Ishikawa (cell line): ENCODE measurements around the gene TENT5A.

Experiments
- CREB1 ChIP-seq: IDR thresholded peaks from 2 replicates; pipeline ENCODE4 v1.6.1; 2012; ENCODE audit warnings: low read depth
- EP300 ChIP-seq: IDR thresholded peaks from 2 replicates; pipeline ENCODE4 v1.6.1; 2012; ENCODE audit warnings: borderline replicate concordance

DNA sequence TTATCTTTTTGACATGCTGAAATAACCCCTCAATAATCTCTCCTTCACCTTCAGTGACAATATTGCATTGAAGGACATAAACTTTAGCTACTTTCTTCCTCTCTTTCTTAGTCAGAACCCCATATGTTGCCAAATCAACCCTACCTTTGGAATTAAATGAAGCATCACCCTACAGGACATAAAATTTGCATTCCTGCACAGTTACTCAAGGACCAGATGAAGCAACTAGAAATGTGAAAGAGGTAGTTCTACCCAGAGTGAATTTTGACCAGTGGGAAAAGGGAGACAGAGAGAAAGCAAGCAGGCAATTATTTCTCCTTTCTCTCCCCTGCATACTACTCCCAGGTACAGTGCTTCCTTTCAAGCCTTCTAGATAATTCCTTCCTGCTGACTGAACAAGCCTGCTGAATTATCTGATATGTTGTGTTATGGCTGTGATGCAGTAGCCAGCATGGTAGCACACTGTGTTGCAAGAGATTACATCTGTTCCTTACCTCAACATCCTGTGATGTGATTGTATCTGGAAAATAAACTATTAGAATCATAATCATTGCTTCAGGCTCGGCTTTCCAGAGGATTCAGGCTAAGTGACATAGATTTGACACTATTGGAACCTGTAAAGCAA is 16.6 kb downstream of the TENT5A start:
- TF ChIP-seq EP300 (no peak), CREB1 (no peak)
